Sciatic nerve (tissue), 2 donors: Measurements from ENCODE around the gene MAL. TPM values are rescaled to one million over a fixed set of nuclear protein-coding genes. Genes with fewer than 3 reads are reported as not detected.
A peak's percentile ranks its signal among the peaks of the same experiment; 100 is the strongest.

Experiments
- ATAC-seq: fragments of 200-7000 bp; cut with Tn5 transposase; one replicate; pipeline ENCODE4 v1.9.1; 2020; ENCODE audit warnings: mild to moderate bottlenecking, moderate library complexity
- DNase-seq: peaks from one replicate; pipeline ENCODE4 v3.0.0-alpha.2; 2020; ENCODE audit warnings: low spot score
- intact Hi-C: fragments of 100-400 bp; cut with DNase I; formaldehyde crosslinking; loops from one replicate; pipeline ENCODE4 v1.14.2; 2022
- total RNA-seq: library from RNA; stranded (reverse); fragmentation: NEBNext Ultra II Directional; extraction: Animal tissue kit (Norgen Biotek cat#: 25700); gene quantifications from one replicate; pipeline ENCODE4 v1.2.1, GENCODE V29; 2021
- donor health status: DM: no; HTN: no; CAD: no.
- donor health status: DM: no; HTN: no; CAD: no.

Gene MAL
- total RNA-seq, 1 donor from 2014 or later, result 241 TPM

DNA sequence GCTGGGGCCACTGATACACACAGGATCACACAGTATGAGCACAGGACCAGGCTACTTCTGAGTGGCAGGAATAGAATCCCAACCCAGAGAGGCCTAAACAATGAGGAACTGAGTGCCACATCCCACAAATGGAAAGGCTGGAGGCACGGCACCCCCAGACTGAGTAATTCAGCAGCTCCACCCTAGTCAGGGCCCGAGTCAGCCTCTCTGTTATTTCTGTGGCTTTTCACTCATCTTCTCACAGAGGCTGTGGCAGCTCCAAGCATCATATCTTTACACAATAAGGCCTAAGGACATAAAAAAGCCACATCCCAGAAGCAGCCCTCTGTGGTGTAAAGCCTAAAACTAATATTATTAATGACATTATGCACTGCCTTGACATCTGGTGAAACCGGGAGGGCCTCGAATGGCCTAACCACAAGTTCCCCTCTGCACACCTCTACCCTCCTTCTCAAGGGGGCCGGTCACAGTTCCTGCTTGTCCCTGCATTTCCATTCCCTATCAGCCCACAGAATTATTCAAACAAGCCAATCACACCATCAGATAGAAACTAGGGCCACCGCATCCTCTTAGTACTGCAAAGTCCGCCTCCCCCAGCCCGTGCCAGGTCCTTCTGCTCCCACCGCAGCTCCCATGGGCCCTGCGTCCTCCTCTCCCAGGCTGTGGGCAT, 12.5 kb upstream of the MAL start:
- ATAC-seq, result no peak
- intact Hi-C loops, result no loop called here
- no peak for DNase-seq

DNA sequence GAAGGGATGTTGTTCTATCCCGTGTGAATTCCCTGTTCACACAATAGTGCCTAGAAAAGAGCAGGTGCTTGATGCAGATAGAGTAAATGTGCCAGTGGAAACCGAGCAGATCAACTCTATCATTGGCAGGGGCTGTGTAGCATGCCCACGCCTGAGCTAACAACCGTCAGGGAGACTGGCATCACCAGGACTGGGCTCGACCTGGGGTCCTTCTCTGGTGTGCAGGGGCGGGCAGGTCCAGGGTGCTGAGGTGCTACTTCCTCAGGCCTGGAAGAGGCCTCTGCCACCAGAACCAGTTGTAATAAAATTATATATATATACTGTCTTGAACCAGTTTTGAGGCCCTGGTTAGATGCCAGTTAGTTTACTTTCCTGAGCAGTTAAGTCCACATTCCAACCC, 11.8 kb upstream of the MAL start:
- DNase-seq (no peak), ATAC-seq (no peak)
- intact Hi-C loops, result no loop called here

DNA sequence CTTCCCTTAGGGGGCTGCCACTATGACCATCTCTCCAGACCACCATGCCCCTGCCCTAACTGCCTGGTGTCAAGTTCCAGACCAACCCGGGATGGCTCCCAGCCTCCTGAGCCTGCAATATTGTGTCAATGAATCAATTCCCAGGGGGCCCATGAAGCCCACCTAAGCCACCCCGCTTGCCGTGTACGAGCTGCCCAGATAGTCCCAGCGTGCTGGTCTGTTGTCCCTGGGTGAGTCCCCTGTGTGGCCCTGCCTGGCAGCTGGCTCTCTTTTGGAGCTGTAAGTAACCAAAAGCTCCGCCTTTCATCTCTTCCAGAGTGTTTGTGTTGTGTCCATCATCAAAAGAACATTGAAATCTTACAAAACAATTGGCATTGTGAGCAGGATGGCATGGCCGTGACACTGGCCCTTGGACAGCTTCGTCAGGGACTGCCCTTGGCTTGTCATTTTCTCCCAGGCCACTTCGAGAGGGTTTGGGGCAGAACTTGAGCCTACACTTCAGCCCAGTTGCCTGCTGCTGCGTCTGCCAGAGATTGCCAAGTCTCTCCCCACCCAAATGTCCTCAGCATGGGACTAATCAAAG, 11.3 kb upstream of the MAL start:
- intact Hi-C loops, result no loop called here
- ATAC-seq (no peak), DNase-seq (no peak)

DNA sequence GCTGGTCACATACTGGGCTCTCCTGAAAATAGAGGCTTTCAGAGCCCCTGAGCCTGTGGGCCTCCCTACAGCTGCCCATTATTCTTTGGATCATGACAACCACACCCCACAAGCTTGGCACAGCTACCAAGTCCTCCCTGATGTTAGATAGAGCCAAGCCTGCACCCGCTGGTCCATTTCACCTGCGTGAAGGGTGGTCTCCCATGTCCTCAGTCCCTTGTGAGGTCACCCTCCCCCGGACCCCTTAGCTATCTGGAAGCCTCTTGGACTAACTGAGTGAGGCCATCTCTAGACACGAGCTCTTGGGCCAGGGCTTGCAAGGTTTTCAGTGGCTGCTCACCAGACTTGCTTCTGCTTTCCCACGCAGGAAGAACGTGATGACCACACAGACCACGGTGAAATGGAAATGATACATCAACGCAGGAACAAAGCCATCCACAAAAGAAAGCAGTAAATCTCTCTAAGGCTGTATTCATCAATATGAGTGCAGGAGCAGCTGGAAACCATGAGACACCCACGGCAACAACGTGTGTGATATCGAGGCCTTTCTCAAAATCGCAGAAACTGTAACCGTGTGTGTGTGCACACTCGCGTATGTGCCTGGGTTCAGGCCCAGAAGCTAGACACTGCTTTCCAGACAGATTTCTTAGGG, 10.1 kb upstream of the MAL start:
- no peak for ATAC-seq
- DNase-seq, result no peak
- intact Hi-C loops, result no loop called here

DNA sequence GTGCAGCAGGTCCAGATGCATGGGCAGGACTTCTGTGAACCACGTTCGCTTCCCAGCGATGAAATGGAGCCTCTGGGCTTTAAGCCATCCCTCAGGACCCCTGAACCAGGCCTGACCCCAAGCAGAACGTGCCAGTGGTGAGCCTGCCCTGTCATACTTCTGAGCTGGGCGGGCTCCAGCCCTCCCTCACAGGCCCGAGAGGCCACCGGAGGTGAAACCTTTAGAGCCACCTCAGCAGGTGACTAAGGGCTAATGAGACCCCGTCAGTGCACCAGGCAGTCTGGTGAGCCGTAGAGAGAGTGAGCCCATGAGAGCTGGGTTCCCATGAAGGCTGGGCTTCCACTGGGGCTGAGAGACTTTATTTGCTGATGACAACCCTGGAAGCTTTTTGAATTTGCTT, 8.9 kb upstream of the MAL start:
- ATAC-seq, result no peak
- DNase-seq, result no peak
- intact Hi-C loops, result no loop called here

- DNase-seq (no peak), ATAC-seq (no peak)
- intact Hi-C loops, result no loop called here
Observed at GRCh38 chr2:95017071-95017501, 8.4 kb upstream of the MAL start.

DNA sequence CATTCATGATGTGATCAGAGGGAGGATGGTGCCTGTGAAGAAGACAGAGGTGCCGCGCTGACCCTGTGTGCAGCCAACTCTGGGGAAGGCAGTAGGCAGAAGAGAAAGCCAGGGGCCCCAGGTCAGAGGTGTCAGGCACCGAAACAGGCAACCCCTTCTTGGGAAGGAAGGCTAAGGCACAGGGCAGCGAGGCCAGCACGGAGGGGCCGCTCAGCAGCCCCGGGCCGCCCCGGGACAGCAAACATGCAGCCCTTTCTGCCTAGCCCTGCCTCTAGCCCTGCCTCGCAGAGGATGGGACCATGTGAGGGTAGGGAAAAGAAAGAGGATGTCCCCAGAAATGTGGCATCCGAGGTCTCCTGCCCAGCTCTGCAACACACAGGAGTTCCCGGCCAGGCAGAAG, 7.7 kb upstream of the MAL start:
- intact Hi-C loops, result no loop called here
- ATAC-seq (no peak), DNase-seq (no peak)

GRCh38 chr2:95018301-95018700, 7.2 kb upstream of the MAL start:
- intact Hi-C loops, result no loop called here
- DNase-seq (no peak), ATAC-seq (no peak)

DNA sequence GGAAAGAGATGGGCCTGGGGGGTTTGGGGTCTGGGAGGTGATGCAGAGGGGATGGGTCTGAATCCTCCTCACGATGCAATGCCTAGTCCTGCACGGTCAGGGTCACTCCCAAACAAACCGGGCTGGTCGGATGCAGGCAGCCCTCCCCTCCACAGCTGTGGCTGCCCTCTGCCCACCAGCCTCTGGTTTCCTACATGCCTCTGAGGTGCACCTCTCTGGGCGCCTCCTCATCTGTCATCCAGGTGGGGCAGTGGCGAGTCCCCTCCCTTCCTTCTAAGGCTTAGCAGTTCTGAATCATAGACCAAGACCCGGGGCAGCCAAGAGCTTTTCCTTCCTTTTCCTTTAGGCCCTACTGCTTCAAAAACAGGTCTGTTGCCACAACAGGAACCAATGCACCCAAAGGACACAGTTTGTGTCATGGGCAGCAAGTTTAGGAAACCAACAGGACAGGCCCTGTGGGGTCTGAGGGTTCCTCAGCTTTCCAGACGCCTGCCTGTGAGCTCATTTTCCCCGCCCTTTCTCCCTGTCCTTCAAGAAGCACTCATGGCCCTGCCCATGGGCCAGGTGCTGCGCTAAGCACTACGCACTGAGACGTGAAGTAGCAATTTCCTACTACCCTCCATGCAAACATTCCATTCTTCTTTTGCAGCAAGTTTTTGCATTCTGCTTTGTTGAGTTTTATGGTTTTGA, 6.5 kb upstream of the MAL start:
- intact Hi-C loops, result no loop called here
- DNase-seq (no peak), ATAC-seq (no peak)

DNA sequence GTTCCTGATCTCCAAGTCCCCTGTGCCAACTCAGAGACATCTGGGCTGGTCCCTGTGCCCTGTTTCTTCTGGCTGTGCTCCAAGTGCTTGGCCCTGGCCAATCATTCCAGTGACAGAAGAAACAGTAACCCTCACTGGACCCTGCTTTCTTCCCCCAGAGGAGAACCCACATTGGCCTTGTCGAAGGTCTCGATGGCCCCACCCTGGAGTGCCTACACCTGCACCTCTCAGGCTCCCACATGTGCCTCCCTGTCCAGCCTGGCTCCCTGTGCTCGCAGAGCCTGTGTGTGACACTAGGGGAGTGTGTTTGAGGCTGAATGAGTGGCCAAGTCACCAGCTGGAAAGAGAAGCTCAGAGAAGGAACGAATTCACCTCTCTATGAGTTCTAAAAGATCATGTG, 5.9 kb upstream of the MAL start:
- intact Hi-C loops, result no loop called here

DNA sequence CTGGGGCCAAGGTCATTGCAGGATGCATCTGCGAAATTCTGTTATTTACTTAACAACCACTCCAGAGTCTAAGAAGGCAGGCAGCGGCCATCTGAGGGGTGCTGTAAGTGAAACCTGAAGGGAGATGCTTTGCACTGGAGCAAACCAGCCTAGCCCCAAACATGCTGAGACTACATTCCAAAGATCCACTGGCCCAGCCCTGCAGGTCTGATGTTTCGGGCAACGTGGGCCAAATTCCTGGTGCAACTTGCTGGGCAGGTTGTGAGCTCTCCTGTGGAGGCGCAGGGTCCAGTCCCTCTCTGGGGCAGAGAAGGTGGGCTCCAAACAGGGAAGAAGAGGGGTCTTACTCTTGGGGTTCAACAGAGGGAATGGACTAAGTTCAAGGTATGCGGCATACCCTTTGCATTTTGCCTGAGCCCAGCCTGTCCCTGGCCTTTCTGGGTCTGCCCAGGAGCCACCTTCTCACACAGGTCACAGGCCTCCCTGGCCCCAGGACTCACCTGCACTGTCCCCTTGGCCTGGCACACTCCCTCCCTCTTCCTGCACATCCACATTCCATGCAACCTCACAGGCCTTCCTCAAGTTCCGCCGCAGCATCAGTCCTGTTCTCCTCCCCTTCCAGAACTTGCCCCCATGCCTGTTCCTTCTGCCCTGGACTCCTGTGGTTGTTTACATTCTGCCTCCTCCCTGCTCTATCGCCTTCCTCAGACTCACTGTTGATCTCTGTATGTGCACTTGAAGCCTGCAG, 5.1 kb upstream of the MAL start:
- DNase-seq (no peak), ATAC-seq (no peak)
- intact Hi-C loops, result loop anchor here (10.0 kb wide), 1 partner anchor 54 kb away; no protein-coding TSS in a partner anchor

More for the DNA sequence above, 5.9 kb upstream of the MAL start:
- no peak for ATAC-seq
- no peak for DNase-seq

DNA sequence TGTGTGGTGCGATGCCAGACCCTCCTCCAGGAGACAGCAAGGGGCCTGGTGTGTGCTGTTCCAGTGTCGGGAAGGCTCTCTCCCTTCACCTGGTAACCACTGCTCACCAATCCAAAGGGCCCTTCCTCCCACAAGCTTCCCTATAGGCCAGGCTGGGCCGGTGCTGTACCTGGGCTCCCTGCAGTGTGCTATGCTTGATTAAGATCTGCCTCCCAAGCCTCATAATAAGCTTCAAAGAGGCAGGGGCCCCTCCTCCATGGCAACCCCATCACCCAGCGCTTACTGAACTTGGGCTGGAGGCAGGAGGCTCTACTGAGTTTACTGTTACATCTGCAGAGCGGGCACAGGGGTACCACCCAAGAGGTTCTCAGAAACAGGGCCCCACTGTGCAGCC, 4.5 kb upstream of the MAL start:
- ATAC-seq (no peak), DNase-seq (no peak)
- intact Hi-C loops, result loop anchor here (10.0 kb wide), 1 partner anchor 54 kb away; no protein-coding TSS in a partner anchor

- intact Hi-C loops, result loop anchor here (10.0 kb wide), 1 partner anchor 53 kb away; no protein-coding TSS in a partner anchor
- no peak for DNase-seq
- ATAC-seq, result no peak
Observed at GRCh38 chr2:95021847-95022246, 3.7 kb upstream of the MAL start.

- peak; percentile 81 for DNase-seq
- intact Hi-C loops, result loop anchor here (10.0 kb wide), 1 partner anchor 52 kb away; no protein-coding TSS in a partner anchor
- peak; percentile 47 for ATAC-seq
Observed at GRCh38 chr2:95022309-95023221, 2.9 kb upstream of the MAL start.

- ATAC-seq (no peak), DNase-seq (no peak)
- intact Hi-C loops, result loop anchor here (10.0 kb wide), 1 partner anchor 52 kb away; no protein-coding TSS in a partner anchor
Observed at GRCh38 chr2:95023222-95023597, 2.3 kb upstream of the MAL start.

GRCh38 chr2:95024371-95024770, 1.1 kb upstream of the MAL start:
- intact Hi-C loops, result loop anchor here (10.0 kb wide), 1 partner anchor 50 kb away; no protein-coding TSS in a partner anchor

DNA sequence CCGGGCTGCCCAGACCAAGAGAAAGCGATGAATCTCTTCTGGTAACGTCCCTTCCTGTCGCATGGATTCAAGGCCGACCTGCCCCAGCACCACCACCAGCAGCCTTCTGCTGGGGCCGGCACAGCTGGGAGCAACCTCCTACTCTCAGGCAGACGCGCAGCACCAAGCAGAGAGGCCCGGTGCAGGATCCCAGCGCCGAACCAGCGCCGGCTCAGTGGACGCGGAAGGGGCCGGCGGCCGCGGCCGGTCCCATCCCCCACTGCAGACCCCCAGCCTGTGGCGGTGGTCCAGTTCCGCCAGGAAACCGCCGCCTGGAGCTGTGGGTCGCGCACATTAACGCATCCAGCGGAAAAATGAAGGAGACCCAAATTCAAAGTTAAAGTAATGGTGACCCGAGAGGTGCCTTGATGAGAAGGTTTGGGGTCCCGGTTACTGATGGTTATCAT, 525 bp upstream of the MAL start:
- ATAC-seq, result peak; percentile 29
- intact Hi-C loops, result loop anchor here (10.0 kb wide), 1 partner anchor 50 kb away; no protein-coding TSS in a partner anchor
- DNase-seq, result no peak

More at GRCh38 chr2:95024371-95024770, 1.1 kb upstream of the MAL start:
- ATAC-seq (no peak), DNase-seq (no peak)
